AG04449 (cell line): Measurements from ENCODE around the gene CSRNP3.

Experiments used
- CTCF ChIA-PET: fragments of 350-600 bp; formaldehyde crosslinking; extraction: SDS; loops from one replicate; lab custom pipeline; 2021; ENCODE audit warnings: antibody characterized with exemption; lab: Yijun Ruan, JAX
- POLR2A ChIA-PET: fragments of 400-600, 350-600 bp; formaldehyde crosslinking; extraction: SDS; loops from one replicate; lab custom pipeline; 2020; ENCODE audit warnings: antibody characterized with exemption, inconsistent platforms; lab: Yijun Ruan, JAX
- DNase-seq: peaks from one replicate; pipeline ENCODE4 v3.0.0-alpha.2; 2010; ENCODE audit warnings: low read depth, low spot score
- H3K4me3 ChIP-seq: 2 replicates; pipeline ENCODE4 v1.5.1; 2011; ENCODE audit warnings: low read depth, mild to moderate bottlenecking, control low read depth, low read length
- CTCF ChIP-seq: IDR thresholded peaks from one replicate; pipeline ENCODE4 v1.5.1; 2011; ENCODE audit warnings: mild to moderate bottlenecking, moderate library complexity, low read length, control low read depth, inconsistent platforms; ENCODE audit not compliant: insufficient read depth; ENCODE audit errors: missing control alignments

CSRNP3 gene

GRCh38 chr2:165698444-165698884 is 229.0 kb downstream of the CSRNP3 start:
- ChIA-PET POLR2A (no interaction called here), CTCF (interaction anchor here (1.8 kb wide), 1 partner anchor 296 kb away, joined by 6 read pairs; no protein-coding TSS in a partner anchor)
- TF ChIP-seq CTCF = peak; percentile 54
- no peak overlapping the region for H3K4me3 ChIP-seq
- DNase-seq = no peak

- CTCF ChIA-PET = interaction anchor here (0.6 to 1.8 kb wide), 5 partner anchors 9 to 175 kb away, joined by 3 to 5 read pairs (median 3); no protein-coding TSS in a partner anchor
- POLR2A ChIA-PET = no interaction called here
- no peak for DNase-seq
- H3K4me3 ChIP-seq = no peak overlapping the region
- TF ChIP-seq CTCF = no peak
Measured at GRCh38 chr2:165699946-165700345, 230.4 kb downstream of the CSRNP3 start.

- CTCF ChIA-PET = interaction anchor here (0.9 to 1.8 kb wide), 4 partner anchors 9 to 174 kb away, joined by 3 to 5 read pairs (median 3); no protein-coding TSS in a partner anchor
- no peak overlapping the region for H3K4me3 ChIP-seq
- POLR2A ChIA-PET = no interaction called here
- no peak for TF ChIP-seq CTCF
- no peak for DNase-seq
Measured at GRCh38 chr2:165700531-165700930, 231.0 kb downstream of the CSRNP3 start.

- DNase-seq = no peak
- ChIA-PET POLR2A (no interaction called here), CTCF (interaction anchor here (0.9 to 1.8 kb wide), 4 partner anchors 10 to 174 kb away, joined by 3 to 5 read pairs (median 3); no protein-coding TSS in a partner anchor)
Measured at GRCh38 chr2:165701147-165701546, 231.6 kb downstream of the CSRNP3 start.

GRCh38 chr2:165706960-165707487 is 237.5 kb downstream of the CSRNP3 start:
- TF ChIP-seq CTCF = no peak
- ChIA-PET POLR2A (no interaction called here), CTCF (no interaction called here)
- no peak overlapping the region for H3K4me3 ChIP-seq
- no peak for DNase-seq

More at GRCh38 chr2:165701147-165701546, 231.6 kb downstream of the CSRNP3 start:
- TF ChIP-seq CTCF = no peak
- H3K4me3 ChIP-seq = no peak overlapping the region

GRCh38 chr2:165716091-165716490 is 246.6 kb downstream of the CSRNP3 start:
- POLR2A ChIA-PET = no interaction called here
- no peak for DNase-seq
- TF ChIP-seq CTCF = no peak
- no peak overlapping the region for H3K4me3 ChIP-seq
- CTCF ChIA-PET = no interaction called here
